NCI-H146 (cell line): ENCODE results near the gene USP14.
"Not testable (repeated sequence)": the region's sequence is repeated elsewhere in the genome, so short reads cannot be mapped to it uniquely, and the experiment has no call there.

Experiments
- DNase-seq: peaks from one replicate; lab custom pipeline; 2025; lab: John Stamatoyannopoulos, UW

Gene USP14

DNA sequence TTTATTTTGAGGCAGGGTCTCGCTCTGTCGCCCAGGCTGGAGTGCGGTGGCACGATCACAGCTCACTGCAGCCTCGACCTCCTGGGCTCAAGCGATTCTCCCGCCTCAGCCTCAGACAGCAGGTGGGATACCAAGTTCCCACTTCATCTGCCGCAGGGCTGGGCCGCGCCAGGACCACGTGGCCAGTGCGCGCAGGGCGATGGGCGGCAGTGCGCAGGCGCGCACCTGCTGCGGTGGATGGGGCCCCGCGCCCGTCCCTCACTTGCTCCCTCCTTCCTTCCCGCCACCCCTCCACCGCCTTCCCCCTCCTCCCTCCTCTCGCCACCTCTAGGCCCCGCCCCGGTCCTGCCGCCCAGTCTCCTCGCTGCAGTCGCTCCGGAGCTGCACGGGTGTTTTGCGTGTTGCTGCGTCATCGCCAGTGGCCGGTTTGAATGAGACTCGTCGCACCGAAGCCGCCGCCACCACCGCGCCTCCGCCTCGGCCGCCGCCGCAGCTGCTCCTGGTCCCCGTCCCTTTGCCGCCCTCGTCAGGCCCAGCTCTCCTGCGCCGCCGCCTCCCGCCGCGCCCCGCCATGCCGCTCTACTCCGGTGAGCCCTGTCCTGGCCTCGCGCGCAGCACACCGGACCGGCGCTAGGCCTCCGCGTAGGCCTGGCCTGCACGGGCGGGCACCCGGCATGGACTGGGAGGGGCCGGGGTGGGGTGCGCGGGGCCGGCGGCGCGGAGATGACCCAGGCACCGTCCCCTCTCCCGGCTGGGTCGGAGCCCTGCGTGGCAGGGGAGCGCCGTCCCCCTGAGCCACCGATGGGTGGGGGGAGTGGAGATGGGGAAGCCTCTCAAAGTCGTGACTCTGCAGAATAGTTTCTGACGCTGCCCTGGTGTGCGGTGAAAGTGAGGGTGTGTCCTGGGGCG is at the start of gene USP14:
TSS of gene USP14 (plus strand) at position 430 of the 909 bp plus-strand sequence. CDS start at position 572, 142 bp downstream.
- peak; percentile 99 for DNase-seq

GRCh38 chr18:108665-109063 is 49.7 kb upstream of the USP14 start:
- DNase-seq = not testable (repeated sequence)

DNA sequence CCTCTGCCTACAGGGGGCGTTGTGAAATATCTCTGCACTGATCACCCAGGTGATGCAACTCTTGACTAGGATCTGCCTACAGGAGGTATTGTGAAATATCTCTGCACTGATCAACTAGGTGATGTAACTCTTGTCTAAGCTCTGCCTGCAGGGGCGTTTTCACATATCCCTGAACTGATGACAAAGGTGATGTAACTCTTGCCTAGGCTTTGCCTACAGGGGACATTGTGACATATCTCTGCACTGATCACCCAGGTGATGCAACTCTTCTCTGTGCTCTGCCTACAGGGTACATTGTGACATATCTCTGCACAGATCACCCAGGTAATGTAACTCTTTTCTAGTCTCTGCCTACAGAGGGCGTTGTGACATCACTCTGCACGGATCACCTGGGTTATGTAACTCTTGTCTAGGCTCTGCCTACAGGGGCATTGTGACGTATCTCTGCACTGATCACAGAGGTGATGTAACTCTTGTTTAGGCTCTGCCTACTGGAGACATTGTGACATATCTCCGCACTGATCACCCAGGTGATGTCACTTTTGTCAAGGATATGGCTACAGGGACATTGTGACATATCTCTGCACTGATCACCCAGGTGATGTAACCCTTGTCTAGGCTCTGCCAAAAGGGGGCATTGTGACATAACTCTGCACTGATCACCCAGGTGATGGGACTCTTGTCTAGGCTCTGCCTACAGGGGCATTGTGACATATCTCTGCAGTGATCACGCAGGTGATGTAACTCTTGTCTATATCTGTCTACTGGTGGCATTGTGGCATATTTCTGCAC is 49.0 kb upstream of the USP14 start:
- DNase-seq = not testable (repeated sequence)

- DNase-seq = not testable (repeated sequence)
These were observed 48.5 kb upstream of the USP14 start for GRCh38 chr18:109922-110261.

DNA sequence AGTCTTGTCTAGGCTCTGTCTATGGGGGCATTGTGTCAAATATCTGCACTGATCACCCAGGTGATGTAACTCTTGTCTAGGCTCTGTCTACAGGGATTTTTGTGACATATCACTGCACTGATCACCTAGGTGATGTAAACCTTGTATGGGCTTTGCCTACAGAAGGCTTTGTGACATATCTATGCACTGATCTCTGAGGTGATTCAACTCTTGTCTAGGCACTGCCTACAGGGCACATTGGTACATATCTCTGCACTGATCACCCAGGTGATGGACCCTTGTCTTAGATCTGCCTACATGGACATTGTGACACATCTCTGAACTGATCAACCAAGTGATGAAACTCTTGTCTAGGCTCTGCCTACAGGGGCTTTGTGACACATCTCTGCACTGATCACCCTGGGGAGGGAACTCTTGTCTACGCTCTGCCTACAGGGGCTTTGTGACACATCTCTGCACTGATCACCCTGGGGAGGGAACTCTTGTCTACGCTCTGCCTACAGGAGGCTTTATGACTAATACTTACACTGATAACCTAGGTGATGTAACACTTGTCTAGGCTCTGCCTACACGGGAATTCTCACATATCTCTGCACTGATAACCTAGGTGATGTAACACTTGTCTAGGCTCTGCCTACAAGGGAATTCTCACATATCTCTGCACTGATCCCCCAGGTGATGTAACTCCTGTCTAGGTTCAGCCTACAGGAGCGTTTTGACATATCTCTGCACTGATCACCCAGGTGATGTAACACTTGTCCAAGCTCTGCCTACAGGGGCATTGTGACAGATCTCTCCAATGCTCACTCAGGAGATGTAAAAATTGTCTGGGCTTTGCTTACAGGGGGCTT is 47.8 kb upstream of the USP14 start:
- DNase-seq = not testable (repeated sequence)

DNA sequence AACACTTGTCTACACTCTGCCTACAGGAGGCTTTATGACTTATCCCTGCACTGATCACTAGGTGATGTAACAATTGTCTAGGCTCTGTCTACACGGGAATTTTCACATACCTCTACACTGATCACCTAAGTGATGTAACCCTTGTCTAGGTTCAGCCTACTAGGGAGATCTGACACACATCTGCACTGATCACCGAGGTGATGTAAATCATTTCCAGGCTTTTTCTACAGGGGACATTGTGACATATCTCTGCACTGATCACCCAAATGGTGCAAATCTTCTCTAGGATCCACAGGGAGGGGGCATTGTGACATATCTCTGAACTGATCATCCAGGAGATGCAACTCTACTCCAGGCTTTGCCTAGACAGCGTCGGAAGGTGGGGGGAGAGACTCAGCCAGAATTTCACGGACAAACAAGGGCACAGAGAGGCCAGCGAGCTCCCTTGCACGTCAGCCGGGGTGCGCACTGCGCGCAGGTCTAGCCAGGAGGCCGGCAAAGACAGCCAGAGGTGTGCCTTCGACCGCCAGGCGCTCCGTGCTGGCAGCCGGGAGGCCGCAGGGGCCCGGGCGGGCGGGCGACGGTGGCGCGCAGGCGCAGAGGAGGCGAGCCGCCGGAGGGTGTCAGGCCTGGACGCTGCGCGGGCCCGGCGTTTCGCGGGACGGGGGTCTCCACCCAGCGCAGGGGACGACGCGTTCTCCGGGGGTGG is 46.9 kb upstream of the USP14 start:
- no peak for DNase-seq

- not testable (repeated sequence) for DNase-seq
These were observed 46.2 kb upstream of the USP14 start for GRCh38 chr18:112015-112733.

DNA sequence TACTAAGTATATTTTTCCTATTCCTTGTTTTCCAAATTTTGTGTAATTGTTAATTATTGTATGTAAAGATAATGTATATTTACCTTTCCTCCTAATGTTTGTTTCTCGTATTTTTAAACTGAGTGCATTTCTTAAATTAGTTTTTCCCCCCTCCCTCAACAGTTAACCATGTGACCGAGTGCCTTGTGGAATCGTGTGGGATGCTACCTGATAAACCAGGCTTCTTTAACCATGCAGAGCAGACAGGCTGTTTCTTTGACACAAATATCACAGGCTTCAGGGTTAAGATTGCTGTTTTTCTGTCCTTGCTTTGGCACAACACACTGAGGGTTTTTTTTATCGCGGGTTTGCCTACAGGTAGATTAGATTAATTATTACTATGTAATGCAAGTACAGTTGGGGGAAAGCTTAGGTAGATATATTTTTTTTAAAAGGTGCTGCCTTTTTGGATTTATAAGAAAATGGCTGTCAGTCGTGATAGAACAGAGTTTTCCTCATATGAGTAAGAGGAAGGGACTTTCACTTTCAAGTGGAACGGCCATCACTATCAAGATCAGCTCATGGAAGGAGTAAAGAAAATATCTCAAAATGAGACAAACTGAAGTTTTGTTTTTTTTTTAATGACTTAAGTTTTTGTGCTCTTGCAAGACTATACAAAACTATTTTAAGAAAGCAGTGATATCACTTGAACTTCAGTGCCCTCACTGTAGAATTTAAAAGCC is 37.7 kb upstream of the USP14 start:
- not testable (repeated sequence) for DNase-seq

GRCh38 chr18:135045-135444 is 23.3 kb upstream of the USP14 start:
- no peak for DNase-seq

DNA sequence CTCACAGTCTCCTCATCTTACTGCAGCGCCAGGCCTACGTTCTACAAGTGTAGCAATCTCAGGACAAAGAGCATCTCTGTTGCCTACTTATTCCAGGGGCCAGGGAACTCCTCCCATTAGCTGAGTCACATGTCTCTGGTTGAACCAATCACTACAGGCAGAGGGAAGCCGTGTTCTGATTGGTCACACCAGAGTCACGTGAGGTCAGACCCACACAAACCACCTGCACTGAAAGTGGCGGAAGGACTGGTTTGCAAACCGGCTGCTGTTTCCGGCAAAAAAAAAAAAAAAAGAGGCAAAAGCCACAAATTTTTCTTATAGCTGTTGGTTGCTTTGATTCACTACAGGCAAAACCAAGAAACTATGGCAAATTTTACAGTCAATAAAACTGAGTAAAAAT is 21.9 kb upstream of the USP14 start:
- no peak for DNase-seq

DNA sequence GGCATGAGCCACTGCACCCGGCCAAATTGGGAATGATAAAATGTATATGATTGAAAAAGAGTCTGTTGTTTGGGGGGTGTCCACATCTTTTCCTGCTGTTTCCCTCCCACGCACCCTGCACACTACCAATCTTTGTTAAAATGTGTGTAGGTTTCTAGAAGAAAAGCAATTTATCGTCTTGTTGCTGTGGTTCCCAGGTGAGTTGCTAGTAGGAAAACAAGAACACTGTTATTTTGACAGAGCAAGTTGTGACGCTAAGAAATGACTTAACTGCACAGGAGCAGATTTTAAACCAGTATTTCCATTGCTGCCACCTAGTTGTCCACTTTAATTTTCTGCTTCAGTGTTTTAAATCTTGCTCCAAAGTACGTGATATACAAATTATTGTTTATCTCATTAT is 21.0 kb upstream of the USP14 start:
- no peak for DNase-seq

DNA sequence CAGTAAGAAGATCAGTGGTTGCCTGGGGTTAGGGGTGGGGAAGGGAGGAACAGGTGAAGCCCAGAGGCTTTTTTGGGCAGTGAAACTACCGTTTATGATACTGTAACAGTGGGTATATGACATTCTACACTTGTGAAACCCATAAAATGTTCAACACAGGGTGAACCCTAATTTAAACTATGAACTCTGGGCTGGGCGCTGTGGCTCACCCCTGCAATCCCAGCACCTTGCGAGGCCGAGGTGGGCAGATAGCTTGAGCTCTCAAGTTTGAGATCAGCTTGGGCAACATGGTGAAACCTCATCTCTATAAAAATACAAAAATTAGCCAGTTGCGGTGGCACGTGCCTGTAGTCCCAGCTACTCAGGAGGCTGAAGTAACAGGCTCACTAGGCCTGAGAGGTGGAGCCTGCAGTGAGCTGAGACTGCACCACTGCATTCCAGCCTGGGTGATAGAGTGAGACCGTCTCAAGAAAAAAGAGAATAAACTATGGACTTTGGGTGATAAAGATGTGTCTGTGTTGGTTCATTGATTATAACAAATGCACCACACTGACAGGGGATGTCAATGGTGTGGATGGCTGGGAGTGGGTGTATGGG is 17.6 kb upstream of the USP14 start:
- DNase-seq = no peak

DNA sequence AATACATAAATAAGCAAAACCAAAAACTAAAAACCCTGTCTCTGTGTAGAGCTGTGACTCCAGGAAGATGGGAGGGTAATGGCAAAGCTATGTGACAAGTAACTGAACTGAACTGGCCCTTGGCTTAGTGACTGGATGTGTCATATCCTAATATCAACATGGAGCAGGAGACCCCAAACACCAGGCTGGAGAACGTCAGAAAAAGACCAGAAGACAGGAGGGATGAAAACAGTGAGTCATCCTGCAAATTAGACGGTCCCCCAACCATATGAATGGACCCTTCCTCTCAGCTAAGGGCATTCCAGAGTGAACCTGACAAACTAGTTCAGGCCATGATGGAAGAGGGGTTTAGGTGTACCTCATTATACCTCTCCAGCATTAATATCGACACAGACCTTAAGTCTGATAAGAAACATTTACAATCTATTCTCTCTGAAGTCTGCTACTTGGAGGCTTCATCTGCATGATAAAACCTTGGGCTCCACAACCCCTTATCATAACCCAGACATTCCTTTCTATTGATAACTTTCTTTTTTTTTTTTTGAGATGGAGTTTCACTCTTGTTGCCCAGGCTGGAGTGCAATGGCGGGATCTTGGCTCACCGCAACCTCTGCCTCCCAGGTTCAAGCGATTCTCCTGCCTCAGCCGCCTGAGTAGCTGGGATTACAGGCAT is 15.6 kb upstream of the USP14 start:
- not testable (repeated sequence) for DNase-seq

- DNase-seq = no peak
These were observed 9.5 kb upstream of the USP14 start for GRCh38 chr18:148841-149240.

- DNase-seq = no peak
These were observed 4.2 kb upstream of the USP14 start for GRCh38 chr18:154151-154550.

DNA sequence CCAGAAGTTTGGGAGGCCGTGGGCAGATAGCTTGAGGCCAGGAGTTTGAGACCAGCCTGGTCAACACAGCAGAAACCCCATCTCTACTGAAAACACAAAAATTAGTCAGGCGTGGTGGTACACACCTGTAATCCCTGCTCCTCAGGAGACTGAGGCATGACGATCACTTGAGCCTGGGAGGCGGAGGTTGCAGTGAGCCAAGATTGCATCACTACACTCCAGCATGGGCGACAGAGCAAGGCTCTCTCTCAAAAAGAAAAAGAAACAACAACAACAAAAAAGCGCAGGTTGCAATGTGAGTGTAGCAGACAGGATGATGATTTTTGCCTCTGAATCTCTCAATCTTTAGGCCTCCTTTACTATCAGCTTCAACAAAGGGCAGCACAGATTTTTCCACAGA is 2.7 kb upstream of the USP14 start:
- DNase-seq = no peak

GRCh38 chr18:156514-157230 is 1.7 kb upstream of the USP14 start:
- DNase-seq = no peak

DNA sequence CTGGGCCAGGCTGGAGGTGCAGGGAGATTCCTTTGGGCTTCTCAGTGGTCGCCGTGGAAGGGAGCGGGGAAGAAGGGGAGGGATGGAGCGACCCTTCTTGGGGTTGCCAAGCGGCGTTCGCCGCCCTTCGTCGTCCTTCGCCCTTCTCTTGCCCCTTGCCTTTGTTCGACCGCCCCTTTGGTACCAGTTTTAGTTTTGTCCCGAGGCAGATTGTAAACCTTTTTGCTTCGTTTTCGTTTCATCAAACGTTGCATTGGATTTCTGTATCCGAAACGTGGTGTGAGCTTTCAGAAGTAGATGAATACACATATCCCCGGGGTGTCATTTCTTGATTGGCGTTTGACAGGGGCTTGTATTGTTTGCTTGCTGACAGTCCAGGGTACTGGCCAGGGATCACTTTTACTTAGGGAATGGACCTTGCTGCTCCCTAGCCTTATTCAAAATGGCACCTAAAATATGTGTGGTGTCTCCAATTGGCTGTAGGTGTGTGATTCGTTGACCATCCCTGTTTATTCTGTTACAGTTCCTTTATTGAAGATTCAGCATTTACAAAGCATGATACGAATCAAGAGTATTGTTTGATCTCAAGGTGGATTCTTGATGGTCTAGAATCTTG is 788 bp downstream of the USP14 start:
- DNase-seq = peak; percentile 42
